ENCODE data around the gene AK9.

AK9 gene

GRCh38 chr6:109722564-109723254 lies 31.7 kb upstream of the AK9 start:
- no peak for TF ChIP-seq CTCF (IDR thresholded peaks at IDR 0.05; ENCODE audit: low read depth, low read length, missing control alignments)

GRCh38 chr6:109722011-109722410 lies 31.0 kb upstream of the AK9 start:
- no peak overlapping the region for H3K4me3 ChIP-seq (ENCODE audit: low read depth, low read length)
- DNase-seq (ENCODE audit: low read depth), result no peak
- in situ Hi-C loops (cut with HindIII; ENCODE audit: low sequenced_read_pairs), result loop anchor here (25.0 kb wide), 2 partner anchors 340 to 665 kb away; no protein-coding TSS in a partner anchor
- no peak for TF ChIP-seq CTCF (IDR thresholded peaks at IDR 0.05; ENCODE audit: low read depth, low read length, missing control alignments)

More at GRCh38 chr6:109722564-109723254, 31.7 kb upstream of the AK9 start:
- H3K4me3 ChIP-seq (ENCODE audit: low read depth, low read length), result no peak overlapping the region
- in situ Hi-C loops (cut with HindIII; ENCODE audit: low sequenced_read_pairs), result loop anchor here (25.0 kb wide), 2 partner anchors 340 to 665 kb away; no protein-coding TSS in a partner anchor
- DNase-seq (ENCODE audit: low read depth), result no peak

GRCh38 chr6:109720311-109720710 lies 29.3 kb upstream of the AK9 start:
- no peak for TF ChIP-seq CTCF (IDR thresholded peaks at IDR 0.05; ENCODE audit: low read depth, low read length, missing control alignments)
- H3K4me3 ChIP-seq (ENCODE audit: low read depth, low read length), result no peak overlapping the region
- DNase-seq (ENCODE audit: low read depth), result no peak
- in situ Hi-C loops (cut with HindIII; ENCODE audit: low sequenced_read_pairs), result loop anchor here (25.0 kb wide), 2 partner anchors 342 to 667 kb away; no protein-coding TSS in a partner anchor

- no peak for DNase-seq (ENCODE audit: low read depth)
- no peak for TF ChIP-seq CTCF (IDR thresholded peaks at IDR 0.05; ENCODE audit: low read depth, low read length, missing control alignments)
- H3K4me3 ChIP-seq (ENCODE audit: low read depth, low read length), result no peak overlapping the region
- in situ Hi-C loops (cut with HindIII; ENCODE audit: low sequenced_read_pairs), result loop anchor here (25.0 kb wide), 2 partner anchors 343 to 668 kb away; no protein-coding TSS in a partner anchor
Measured at GRCh38 chr6:109718991-109719390, 28.0 kb upstream of the AK9 start.

GRCh38 chr6:109717971-109718370 lies 27.0 kb upstream of the AK9 start:
- in situ Hi-C loops (cut with HindIII; ENCODE audit: low sequenced_read_pairs), result loop anchor here (25.0 kb wide), 2 partner anchors 344 to 669 kb away; no protein-coding TSS in a partner anchor
- TF ChIP-seq CTCF (IDR thresholded peaks at IDR 0.05; ENCODE audit: low read depth, low read length, missing control alignments), result no peak
- no peak for DNase-seq (ENCODE audit: low read depth)
- H3K4me3 ChIP-seq (ENCODE audit: low read depth, low read length), result no peak overlapping the region

GRCh38 chr6:109715616-109716015 lies 24.6 kb upstream of the AK9 start:
- DNase-seq (ENCODE audit: low read depth), result no peak
- in situ Hi-C loops (cut with HindIII; ENCODE audit: low sequenced_read_pairs), result loop anchor here (25.0 kb wide), 2 partner anchors 347 to 672 kb away; no protein-coding TSS in a partner anchor
- TF ChIP-seq CTCF (IDR thresholded peaks at IDR 0.05; ENCODE audit: low read depth, low read length, missing control alignments), result no peak
- H3K4me3 ChIP-seq (ENCODE audit: low read depth, low read length), result no peak overlapping the region

Data from astrocyte of the cerebellum (primary cell).